ENCODE measurements around the gene NAA60.

DNA sequence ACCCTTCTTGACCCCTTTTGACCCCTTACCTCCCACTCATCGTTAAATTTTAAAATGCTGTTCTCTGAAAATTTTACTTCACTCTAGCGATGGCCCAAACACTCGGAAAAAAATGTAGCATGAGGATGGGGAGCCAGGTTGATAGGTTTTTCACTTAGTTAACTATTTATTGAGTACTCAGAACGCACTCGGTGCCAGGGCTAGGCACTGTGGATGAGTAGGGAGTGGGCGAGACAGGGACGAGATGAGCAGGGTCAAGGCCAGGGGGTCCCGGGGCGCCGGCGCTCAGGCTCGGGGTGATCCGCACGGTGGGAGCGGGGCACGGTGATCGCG is 43.1 kb upstream of the NAA60 start:
- TF ChIP-seq, protein P1, sequence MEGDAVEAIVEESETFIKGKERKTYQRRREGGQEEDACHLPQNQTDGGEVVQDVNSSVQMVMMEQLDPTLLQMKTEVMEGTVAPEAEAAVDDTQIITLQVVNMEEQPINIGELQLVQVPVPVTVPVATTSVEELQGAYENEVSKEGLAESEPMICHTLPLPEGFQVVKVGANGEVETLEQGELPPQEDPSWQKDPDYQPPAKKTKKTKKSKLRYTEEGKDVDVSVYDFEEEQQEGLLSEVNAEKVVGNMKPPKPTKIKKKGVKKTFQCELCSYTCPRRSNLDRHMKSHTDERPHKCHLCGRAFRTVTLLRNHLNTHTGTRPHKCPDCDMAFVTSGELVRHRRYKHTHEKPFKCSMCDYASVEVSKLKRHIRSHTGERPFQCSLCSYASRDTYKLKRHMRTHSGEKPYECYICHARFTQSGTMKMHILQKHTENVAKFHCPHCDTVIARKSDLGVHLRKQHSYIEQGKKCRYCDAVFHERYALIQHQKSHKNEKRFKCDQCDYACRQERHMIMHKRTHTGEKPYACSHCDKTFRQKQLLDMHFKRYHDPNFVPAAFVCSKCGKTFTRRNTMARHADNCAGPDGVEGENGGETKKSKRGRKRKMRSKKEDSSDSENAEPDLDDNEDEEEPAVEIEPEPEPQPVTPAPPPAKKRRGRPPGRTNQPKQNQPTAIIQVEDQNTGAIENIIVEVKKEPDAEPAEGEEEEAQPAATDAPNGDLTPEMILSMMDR (conservative IDR thresholded peaks at IDR 0.05 in 1 of 2, IDR thresholded peaks at IDR 0.05 in 1 of 2; ENCODE audit: extremely low read depth in 1 of 2, insufficient read depth in 1 of 2, low read depth in 1 of 2, low read length in 2 of 2): no peak
- TF ChIP-seq EZH2 (IDR thresholded peaks at IDR 0.05; ENCODE audit: borderline replicate concordance, low read length): no peak
